Measurements from ENCODE around the gene VPS41.

DNA sequence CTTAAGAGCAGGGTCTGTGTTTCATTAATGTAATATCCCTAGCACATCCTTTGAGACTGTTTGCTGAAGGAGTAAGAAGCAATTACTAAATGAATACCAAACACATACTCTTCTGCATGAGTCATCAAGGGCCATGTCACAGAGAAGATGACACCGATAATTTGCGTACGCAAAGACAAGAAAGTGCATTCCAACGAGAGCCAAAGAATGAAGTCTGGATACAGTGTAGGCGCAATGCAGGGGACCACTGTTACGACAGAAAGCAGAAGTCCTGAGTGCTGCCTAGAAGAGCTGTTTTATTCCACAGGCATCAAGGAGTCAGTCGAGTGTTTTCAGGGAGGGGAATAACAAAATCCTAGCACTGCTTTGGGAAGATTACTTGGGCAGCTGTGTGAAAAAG, 62.7 kb downstream of the VPS41 start:
- TF ChIP-seq, protein P1, sequence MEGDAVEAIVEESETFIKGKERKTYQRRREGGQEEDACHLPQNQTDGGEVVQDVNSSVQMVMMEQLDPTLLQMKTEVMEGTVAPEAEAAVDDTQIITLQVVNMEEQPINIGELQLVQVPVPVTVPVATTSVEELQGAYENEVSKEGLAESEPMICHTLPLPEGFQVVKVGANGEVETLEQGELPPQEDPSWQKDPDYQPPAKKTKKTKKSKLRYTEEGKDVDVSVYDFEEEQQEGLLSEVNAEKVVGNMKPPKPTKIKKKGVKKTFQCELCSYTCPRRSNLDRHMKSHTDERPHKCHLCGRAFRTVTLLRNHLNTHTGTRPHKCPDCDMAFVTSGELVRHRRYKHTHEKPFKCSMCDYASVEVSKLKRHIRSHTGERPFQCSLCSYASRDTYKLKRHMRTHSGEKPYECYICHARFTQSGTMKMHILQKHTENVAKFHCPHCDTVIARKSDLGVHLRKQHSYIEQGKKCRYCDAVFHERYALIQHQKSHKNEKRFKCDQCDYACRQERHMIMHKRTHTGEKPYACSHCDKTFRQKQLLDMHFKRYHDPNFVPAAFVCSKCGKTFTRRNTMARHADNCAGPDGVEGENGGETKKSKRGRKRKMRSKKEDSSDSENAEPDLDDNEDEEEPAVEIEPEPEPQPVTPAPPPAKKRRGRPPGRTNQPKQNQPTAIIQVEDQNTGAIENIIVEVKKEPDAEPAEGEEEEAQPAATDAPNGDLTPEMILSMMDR (IDR thresholded peaks at IDR 0.05) = no peak
- TF ChIP-seq POLR2A (IDR thresholded peaks at IDR 0.05) = no peak
